Skeletal muscle tissue (tissue), 4 donors: ENCODE measurements around the gene ATP6V0B. TPM values are rescaled to one million over a fixed set of nuclear protein-coding genes. Genes with fewer than 3 reads are reported as not detected.

Experiments
- H3K27ac ChIP-seq: one replicate; pipeline ENCODE4 v1.7.0; 2013; ENCODE audit warnings: mild to moderate bottlenecking, low read depth, low read length, inconsistent platforms
- H3K27me3 ChIP-seq, 3 donors: one replicate each; pipeline ENCODE4 v1.7.0; 2013; ENCODE audit warnings: low read length in 3 of 3; ENCODE audit not compliant: control insufficient read depth in 3 of 3, insufficient read depth in 3 of 3
- H3K36me3 ChIP-seq, 3 donors: one replicate each; pipeline ENCODE4 v1.7.0; 2013; ENCODE audit warnings: low read length in 3 of 3; ENCODE audit not compliant: control insufficient read depth in 3 of 3, insufficient read depth in 3 of 3
- H3K4me1 ChIP-seq, 3 donors: one replicate each; pipeline ENCODE4 v1.7.0; 2013; ENCODE audit warnings: low read length in 3 of 3, mild to moderate bottlenecking in 3 of 3; ENCODE audit not compliant: control insufficient read depth in 3 of 3, insufficient read depth in 3 of 3
- H3K4me3 ChIP-seq, 3 donors: one replicate each; pipeline ENCODE4 v1.7.0; 2013; ENCODE audit warnings: low read length in 3 of 3
- H3K9ac ChIP-seq, 3 donors: one replicate each; pipeline ENCODE4 v1.7.0; 2013; ENCODE audit warnings: low read length in 3 of 3, mild to moderate bottlenecking in 3 of 3, moderate library complexity in 2 of 3, low read depth in 1 of 3
- H3K9me3 ChIP-seq, 3 donors: one replicate each; pipeline ENCODE4 v1.7.0; 2013; ENCODE audit warnings: low read length in 3 of 3; ENCODE audit not compliant: control insufficient read depth in 3 of 3
- total RNA-seq: library from RNA; depleted of rRNA; stranded (reverse); fragments of >200 nt; gene quantifications from one replicate; pipeline ENCODE4 v1.2.3, GENCODE V29; 2014
- donor health status: Osteomylitis.

Gene ATP6V0B
- total RNA-seq, 1 donor from 2014 or later: 73.1 TPM

DNA sequence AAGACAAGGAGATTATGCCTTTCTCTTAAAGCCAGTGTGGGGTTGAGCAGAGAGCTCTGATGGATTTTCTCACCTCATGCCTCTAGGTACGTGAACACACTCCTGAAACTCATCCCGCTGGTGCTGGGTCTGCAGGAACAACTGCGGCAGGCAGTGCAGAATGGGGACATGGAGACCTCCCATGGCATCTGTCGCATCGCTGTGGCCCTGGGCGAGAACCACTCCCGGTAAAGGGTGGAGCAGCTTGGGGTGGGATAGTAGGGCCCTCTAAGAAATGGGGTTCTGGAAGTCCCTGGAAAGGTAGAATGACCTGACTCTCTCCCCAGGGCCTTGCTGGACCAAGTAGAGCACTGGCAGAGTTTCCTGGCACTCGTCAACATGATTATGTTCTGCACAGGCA, 18.5 kb upstream of the ATP6V0B start:
- Histone ChIP-seq H3K4me3 (no peak overlapping the region), H3K27ac (no peak overlapping the region), H3K36me3 (peaks cover 52 to 59% (median 55%) of the 10 kb centered on the region in 3 donors), H3K27me3 (no peaks in the 10 kb centered on the region), H3K9ac (no peak overlapping the region), H3K9me3 (no peaks in the 10 kb centered on the region), H3K4me1 (peaks cover 31 to 49% (median 44%) of the 10 kb centered on the region in 3 donors)

DNA sequence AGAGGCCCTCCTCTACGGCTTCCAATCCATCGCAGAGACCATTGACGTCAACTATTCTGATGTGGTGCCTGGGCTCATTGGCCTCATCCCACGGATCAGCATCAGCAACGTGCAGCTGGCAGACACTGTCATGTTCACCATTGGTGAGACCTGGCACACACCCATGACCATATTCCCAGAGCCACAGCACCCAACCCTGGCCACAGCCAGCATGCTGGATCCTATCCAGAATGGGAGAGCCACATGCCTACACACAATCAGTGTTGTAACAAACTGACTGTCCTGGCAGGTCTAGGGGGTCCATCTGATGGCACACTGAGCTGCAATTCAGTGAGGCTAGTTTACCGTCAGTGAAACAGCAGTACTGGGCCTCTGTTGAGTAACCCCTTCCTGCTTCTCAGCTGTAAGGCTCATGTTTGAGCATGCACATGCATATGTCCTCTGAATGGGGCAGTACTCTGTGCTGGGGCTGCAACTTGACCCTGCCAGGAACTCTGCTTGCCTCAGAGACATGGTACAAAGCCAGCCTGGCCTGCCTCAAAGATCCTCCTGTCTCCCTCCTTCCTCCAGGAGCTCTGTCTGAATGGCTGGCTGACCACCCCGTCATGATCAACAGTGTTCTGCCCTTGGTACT, 17.2 kb upstream of the ATP6V0B start:
- H3K27me3 ChIP-seq: no peaks in the 10 kb centered on the region
- peaks cover 23 to 45% (median 37%) of the 10 kb centered on the region in 3 donors for H3K4me1 ChIP-seq
- H3K9ac ChIP-seq: peak overlapping the region in 1 of 3 donors; percentile 45
- no peak overlapping the region for H3K27ac ChIP-seq
- no peaks in the 10 kb centered on the region for H3K9me3 ChIP-seq
- H3K4me3 ChIP-seq: no peak overlapping the region
- peaks cover 63 to 70% (median 68%) of the 10 kb centered on the region in 3 donors for H3K36me3 ChIP-seq

DNA sequence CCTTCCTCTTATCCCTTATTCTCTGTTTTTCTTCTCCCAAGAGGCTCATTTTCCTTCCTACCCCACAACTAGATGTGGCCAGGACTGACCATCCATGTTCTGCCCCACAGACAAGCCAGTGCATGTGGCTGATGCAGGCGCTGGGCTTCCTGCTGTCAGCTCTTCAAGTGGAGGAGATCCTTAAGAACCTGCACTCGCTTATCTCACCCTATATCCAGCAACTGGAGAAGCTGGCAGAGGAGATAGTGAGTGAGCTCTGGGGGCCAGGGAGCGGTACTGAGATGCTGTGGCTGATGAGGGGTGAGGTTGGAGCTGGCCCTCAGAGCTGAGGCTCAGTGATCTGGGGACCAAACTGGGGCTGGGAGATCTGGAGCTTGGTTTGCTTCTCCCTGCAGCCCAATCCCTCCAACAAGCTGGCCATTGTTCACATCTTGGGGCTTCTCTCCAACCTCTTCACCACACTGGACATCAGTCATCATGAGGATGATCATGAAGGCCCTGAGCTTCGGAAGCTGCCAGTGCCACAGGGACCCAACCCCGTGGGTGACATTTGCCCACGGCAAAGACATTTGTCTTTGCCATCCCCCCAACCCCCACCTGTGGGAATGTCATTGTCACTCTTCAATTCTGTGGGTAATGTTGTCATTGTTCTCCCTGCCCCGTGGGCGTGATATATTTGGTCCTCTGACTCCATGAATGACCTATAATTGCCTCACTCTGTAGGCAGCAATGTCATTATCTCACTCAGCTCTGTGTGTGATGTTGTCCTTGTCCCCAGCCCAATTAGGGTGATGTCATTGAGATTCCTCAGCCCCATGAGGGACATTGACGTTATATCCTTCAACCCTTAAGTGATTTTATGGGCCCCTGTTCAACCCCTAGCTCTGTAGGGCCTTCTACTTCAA, 16.2 kb upstream of the ATP6V0B start:
- Histone ChIP-seq H3K36me3 (peaks cover 74 to 81% (median 76%) of the 10 kb centered on the region in 3 donors), H3K4me3 (no peak overlapping the region), H3K27me3 (no peaks in the 10 kb centered on the region), H3K27ac (no peak overlapping the region), H3K9me3 (no peaks in the 10 kb centered on the region), H3K4me1 (peaks cover 16 to 35% (median 27%) of the 10 kb centered on the region in 3 donors), H3K9ac (no peak overlapping the region)

DNA sequence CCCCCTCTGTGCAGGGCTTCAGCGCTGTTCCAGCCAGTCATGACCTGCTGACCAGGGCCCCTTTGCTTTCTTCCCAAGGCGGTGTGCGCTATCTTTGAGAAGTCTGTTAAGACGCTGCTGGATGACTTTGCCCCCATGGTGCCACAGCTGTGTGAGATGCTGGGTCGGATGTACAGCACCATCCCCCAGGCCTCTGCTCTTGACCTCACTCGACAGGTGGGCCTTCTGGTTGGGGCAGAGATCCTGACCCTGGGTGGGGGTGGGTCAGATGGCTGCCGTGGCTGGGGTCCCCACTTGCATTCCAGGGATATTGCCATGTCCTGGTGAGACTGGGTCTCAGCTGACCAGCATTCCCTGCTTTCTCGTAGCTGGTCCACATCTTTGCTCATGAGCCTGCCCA, 14.0 kb upstream of the ATP6V0B start:
- Histone ChIP-seq H3K36me3 (peaks cover 89 to 96% (median 93%) of the 10 kb centered on the region in 3 donors), H3K4me3 (no peak overlapping the region), H3K9ac (no peak overlapping the region)

DNA sequence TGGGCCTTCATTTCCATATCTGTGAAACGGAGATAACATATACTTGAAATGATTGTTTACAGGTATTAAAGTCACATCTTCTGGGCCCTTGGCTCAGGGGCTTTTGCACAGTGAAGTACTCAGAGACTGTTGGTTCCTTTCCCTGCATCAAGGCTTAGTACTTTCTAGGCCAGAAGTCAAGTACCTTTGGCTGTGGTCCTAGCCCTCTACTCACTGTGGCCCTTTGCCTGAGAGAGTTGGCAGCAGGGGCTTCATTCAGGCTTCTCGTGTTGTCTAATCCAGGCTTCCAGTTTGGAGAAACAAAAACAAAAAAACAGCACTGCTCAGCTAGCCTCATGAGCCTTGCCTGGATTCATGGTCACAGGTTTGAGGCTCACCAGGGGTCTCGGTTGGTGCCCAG, 13.1 kb upstream of the ATP6V0B start:
- Histone ChIP-seq H3K9me3 (no peaks in the 10 kb centered on the region), H3K36me3 (peaks cover 91 to 97% (median 95%) of the 10 kb centered on the region in 3 donors), H3K4me3 (no peak overlapping the region), H3K27me3 (no peaks in the 10 kb centered on the region), H3K9ac (peak overlapping the region in 1 of 3 donors; percentile 18), H3K27ac (no peak overlapping the region), H3K4me1 (peaks cover 3 to 14% (median 8%) of the 10 kb centered on the region in 3 donors)

More for the DNA sequence above, 14.0 kb upstream of the ATP6V0B start:
- H3K9me3 ChIP-seq: no peaks in the 10 kb centered on the region
- H3K4me1 ChIP-seq: peaks cover 6 to 21% (median 13%) of the 10 kb centered on the region in 3 donors
- no peaks in the 10 kb centered on the region for H3K27me3 ChIP-seq
- no peak overlapping the region for H3K27ac ChIP-seq

DNA sequence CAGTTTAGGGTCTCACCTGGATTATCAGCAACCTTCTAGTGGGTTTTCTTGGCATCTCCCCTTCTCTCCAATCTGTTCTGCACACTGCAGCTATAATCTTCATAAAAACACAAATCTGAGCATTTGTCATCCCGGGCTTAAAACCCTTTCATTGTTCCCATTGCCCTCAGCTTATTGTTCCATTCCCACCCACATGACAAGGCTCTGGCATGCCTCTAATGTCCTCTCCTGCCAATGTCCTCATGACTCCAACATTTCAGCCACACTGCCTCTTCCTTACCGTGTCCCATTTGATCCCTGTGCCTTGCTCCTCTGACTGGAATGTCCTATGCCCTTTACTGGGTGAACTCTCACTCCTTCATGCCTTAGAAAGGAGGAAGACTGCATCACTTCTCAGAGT, 12.4 kb upstream of the ATP6V0B start:
- H3K4me3 ChIP-seq: no peak overlapping the region
- H3K9me3 ChIP-seq: no peaks in the 10 kb centered on the region
- H3K4me1 ChIP-seq: peaks cover 3 to 12% (median 7%) of the 10 kb centered on the region in 3 donors
- H3K9ac ChIP-seq: peak overlapping the region in 1 of 3 donors; percentile 18
- H3K36me3 ChIP-seq: peaks cover 90 to 96% (median 95%) of the 10 kb centered on the region in 3 donors
- no peak overlapping the region for H3K27ac ChIP-seq
- no peaks in the 10 kb centered on the region for H3K27me3 ChIP-seq

DNA sequence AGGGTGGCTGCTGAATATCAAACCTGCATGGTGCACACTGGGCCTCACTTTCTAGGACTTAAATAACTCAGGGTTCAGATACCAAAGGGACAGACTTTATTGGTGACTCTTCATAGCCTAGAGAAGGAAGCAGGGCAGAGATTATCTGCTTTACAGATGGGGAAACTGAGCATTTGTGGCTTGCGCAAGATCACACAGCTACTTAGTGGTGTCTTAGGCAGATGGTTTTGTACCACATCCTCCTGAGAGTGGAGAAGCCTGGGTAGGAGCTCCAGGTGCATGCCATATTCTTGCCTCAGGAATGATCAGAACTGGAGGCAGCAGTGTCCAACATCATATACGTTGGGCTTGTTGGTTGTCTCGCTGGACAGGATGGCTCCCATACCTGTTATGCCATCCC, 11.8 kb upstream of the ATP6V0B start:
- Histone ChIP-seq H3K4me3 (no peak overlapping the region), H3K27ac (no peak overlapping the region), H3K36me3 (peaks cover 88 to 96% (median 92%) of the 10 kb centered on the region in 3 donors), H3K4me1 (peaks cover under 1 to 6% (median 1%) of the 10 kb centered on the region in 3 donors), H3K27me3 (no peaks in the 10 kb centered on the region), H3K9ac (no peak overlapping the region), H3K9me3 (no peaks in the 10 kb centered on the region)

DNA sequence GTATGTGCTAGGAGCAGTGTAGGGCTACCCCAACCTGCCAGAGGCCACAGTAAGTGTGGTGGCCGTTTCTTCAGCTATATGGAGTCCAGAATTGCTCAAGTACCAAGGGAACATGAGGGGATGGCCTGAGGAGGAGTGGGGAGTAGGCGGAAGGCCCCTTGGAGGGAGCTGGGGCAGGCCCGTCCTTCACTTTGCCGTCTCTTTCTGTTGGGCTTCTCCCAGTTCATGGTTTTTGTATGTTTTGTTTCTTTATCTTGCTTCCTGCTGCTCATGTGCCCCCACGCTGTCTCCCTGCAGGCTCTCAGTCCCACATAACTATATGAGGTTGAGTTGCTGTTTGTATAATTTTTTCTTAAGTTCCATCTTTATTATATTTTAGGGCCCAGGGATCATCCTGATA, 10.9 kb upstream of the ATP6V0B start:
- Histone ChIP-seq H3K4me1 (peaks cover 0 to 5% (median 0%) of the 10 kb centered on the region in 3 donors), H3K36me3 (peaks cover 80 to 88% (median 83%) of the 10 kb centered on the region in 3 donors), H3K9me3 (no peaks in the 10 kb centered on the region), H3K27ac (no peak overlapping the region), H3K27me3 (no peaks in the 10 kb centered on the region), H3K4me3 (no peak overlapping the region), H3K9ac (no peak overlapping the region)

DNA sequence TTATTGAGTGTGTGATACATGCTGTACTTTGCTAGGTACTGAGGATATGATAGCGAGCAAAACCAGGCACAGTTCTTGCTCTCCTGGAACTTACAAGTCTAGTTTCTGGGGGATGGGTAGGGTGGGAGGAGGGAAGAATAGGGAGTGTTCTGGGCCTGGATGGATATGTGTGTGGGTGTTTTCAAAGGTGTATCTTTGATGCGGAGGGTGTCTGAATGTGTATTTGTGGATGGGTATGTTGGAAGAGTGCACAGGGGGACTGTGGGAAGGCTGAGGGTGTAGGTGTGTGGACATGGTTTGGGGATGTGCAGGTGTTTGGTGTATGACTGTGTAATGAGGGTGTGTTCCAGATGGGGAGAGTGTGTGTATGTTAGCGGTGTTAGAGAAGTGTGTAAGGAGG, 9.4 kb upstream of the ATP6V0B start:
- H3K27ac ChIP-seq: no peak overlapping the region
- H3K27me3 ChIP-seq: no peaks in the 10 kb centered on the region
- H3K4me3 ChIP-seq: no peak overlapping the region
- peaks cover 5 to 11% (median 8%) of the 10 kb centered on the region in 3 donors for H3K4me1 ChIP-seq
- no peaks in the 10 kb centered on the region for H3K9me3 ChIP-seq
- H3K36me3 ChIP-seq: peaks cover 69 to 74% (median 70%) of the 10 kb centered on the region in 3 donors
- H3K9ac ChIP-seq: no peak overlapping the region
